Ovary (tissue), 9 donors: ENCODE results near the gene AP1G2. TPM values are rescaled to one million over a fixed set of nuclear protein-coding genes. Genes with fewer than 3 reads are reported as not detected.
A peak's percentile ranks its signal among the peaks of the same experiment; 100 is the strongest.

Experiments used
- DNase-seq, 5 donors: peaks; one replicate each; pipeline ENCODE4 v3.0.0-alpha.2; 2019 to 2020
- H3K27ac ChIP-seq, 2 donors: fragments of 200-600 bp; one replicate each; pipeline versions ENCODE4 v1.5.1 to v1.8.0; 2019 to 2022
- H3K27me3 ChIP-seq: fragments of 200-600 bp; one replicate; pipeline ENCODE4 v1.8.0; 2022
- H3K36me3 ChIP-seq: fragments of 200-600 bp; sonication (generic); one replicate; pipeline ENCODE4 v1.5.1; 2019
- H3K4me1 ChIP-seq: one replicate; pipeline ENCODE4 v1.8.1; 2013; ENCODE audit warnings: mild to moderate bottlenecking, moderate library complexity; ENCODE audit not compliant: insufficient read depth
- H3K4me3 ChIP-seq: fragments of 200-600 bp; sonication (generic); one replicate; pipeline ENCODE4 v1.5.1; 2017
- H3K9me3 ChIP-seq, 2 donors: fragments of 200-600 bp in 1 of 2; sonication (generic) in 1 of 2; one replicate each; pipeline versions ENCODE4 v1.5.1 to v1.8.1; 2013 to 2019; ENCODE audit warnings: mild to moderate bottlenecking in 1 of 2, moderate library complexity in 1 of 2
- CTCF ChIP-seq, 3 donors: fragments of 450-650 bp in 2 of 3; fragments of 200-600 bp in 1 of 3; IDR thresholded peaks; one replicate each; pipeline versions ENCODE4 v1.5.1 to v1.8.0; 2016 to 2022; ENCODE audit warnings: antibody characterized with exemption in 3 of 3, mild to moderate bottlenecking in 1 of 3
- EP300 ChIP-seq: sonication (generic); formaldehyde crosslinking; IDR thresholded peaks from one replicate; pipeline ENCODE4 v1.6.1; 2017; ENCODE audit warnings: antibody characterized with exemption
- POLR2A ChIP-seq: fragments of 450-650 bp; IDR thresholded peaks from one replicate; pipeline ENCODE4 v1.6.1; 2017; ENCODE audit warnings: antibody characterized with exemption, mild to moderate bottlenecking, moderate library complexity
- WGBS, 3 donors: extraction: QIAGEN DNeasy Blood & Tissue Kit in 1 of 3; methylation state at CpG; one replicate each; pipeline versions ENCODE4 v1.1.5 to v1.1.7; 2013 to 2017; 5-methylcytosine and 5-hydroxymethylcytosine counted together
- intact Hi-C, 4 donors: fragments of 100-400 bp; cut with DNase I; formaldehyde crosslinking; loops; one replicate each; pipeline versions ENCODE4 v1.11.0 to v1.15.1; 2022 to 2023
- polyA plus RNA-seq, 2 donors: library from polyadenylated mRNA; stranded (reverse); fragments of 200-250 nt in 1 of 2; fragments of 350-450 nt in 1 of 2; fragmentation: Illumina TruSeq in 1 of 2; extraction: RNeasy Lipid Tissue Mini Kit (QIAGEN cat#74804) in 1 of 2; gene quantifications; one replicate each; pipeline ENCODE4 v1.2.3, GENCODE V29; 2013 to 2014
- total RNA-seq, 7 donors: library from RNA; depleted of rRNA in 2 of 7; stranded (reverse); fragments of >200 nt in 2 of 7; fragmentation: NEBNext Ultra II Directional in 3 of 7; extraction: Animal tissue kit (Norgen Biotek cat#: 25700) in 3 of 7; gene quantifications; one replicate each; pipeline versions ENCODE4 v1.1.0 to v1.2.4, GENCODE V29; 2016 to 2023
- donor health status: DM: no; HTN: no; CAD: no; lungs with moderate emphysema.
- donor health status: DM: no; HTN: no; CAD: no.
- donor health status: Bipolar disorder and iron deficiency.
- donor health status: DM: yes; HTN: yes; CAD: no.
- donor health status: DM: no; HTN: no; CAD: no.
- donor health status: DM: yes; HTN: yes; CAD: no.

AP1G2 gene
- total and polyA plus RNA-seq, 9 donors: 32.0 to 129 (median 87.6) TPM

GRCh38 chr14:23568600-23569331, 1.2 kb upstream of the AP1G2 start:
- TF ChIP-seq EP300 (no peak), CTCF (IDR thresholded peaks at IDR 0.05) (no peak), POLR2A (no peak)
- Histone ChIP-seq H3K4me1 (no peaks in the 10 kb centered on the region), H3K36me3 (no peaks in the 10 kb centered on the region), H3K4me3 (no peak overlapping the region), H3K27me3 (no peaks in the 10 kb centered on the region), H3K27ac (peak overlapping the region; percentile 75 to 81), H3K9me3 (no peaks in the 10 kb centered on the region)
- 44 to 53% (median 47%) methylated on average over 6 of the region's 6 CpGs for WGBS, 3 donors
- DNase-seq: peak in 3 of 5 donors; percentile 48 to 53 (median 50)
- intact Hi-C loops: loop anchor here in 1 of 4 donors (10.0 kb wide), 1 partner anchor 244 kb away; the partner anchor contains the start of gene PABPN1

GRCh38 chr14:23568021-23568599, 519 bp upstream of the AP1G2 start:
- DNase-seq: peak in 2 of 5 donors; percentile 33 to 41
- Histone ChIP-seq H3K27me3 (no peaks in the 10 kb centered on the region), H3K9me3 (no peaks in the 10 kb centered on the region), H3K4me3 (peak overlapping the region; percentile 73), H3K36me3 (no peaks in the 10 kb centered on the region), H3K27ac (peak overlapping the region; percentile 75 to 81), H3K4me1 (no peaks in the 10 kb centered on the region)
- intact Hi-C loops: loop anchor here in 1 of 4 donors (10.0 kb wide), 1 partner anchor 243 kb away; the partner anchor contains the start of gene PABPN1
- 49 to 70% (median 62%) methylated on average over 2 of the region's 2 CpGs for WGBS, 3 donors
- no peak for TF ChIP-seq EP300
- TF ChIP-seq POLR2A: no peak
- no peak for TF ChIP-seq CTCF (IDR thresholded peaks at IDR 0.05)

- Histone ChIP-seq H3K27me3 (no peaks in the 10 kb centered on the region), H3K27ac (peak overlapping the region; percentile 75 to 81), H3K36me3 (no peaks in the 10 kb centered on the region), H3K9me3 (no peaks in the 10 kb centered on the region), H3K4me1 (no peaks in the 10 kb centered on the region), H3K4me3 (peak overlapping the region; percentile 73)
- TF ChIP-seq EP300 (no peak), CTCF (IDR thresholded peaks at IDR 0.05) (no peak), POLR2A (no peak)
- no peak for DNase-seq
- intact Hi-C loops: loop anchor here in 1 of 4 donors (10.0 kb wide), 1 partner anchor 242 kb away; the partner anchor contains the start of gene PABPN1
- 4 to 9% (median 6%) methylated on average over 5 of the region's 5 CpGs for WGBS, 3 donors
These were observed 809 bp downstream of the AP1G2 start for GRCh38 chr14:23566778-23567185.

GRCh38 chr14:23566112-23566777, 1.3 kb downstream of the AP1G2 start:
- TF ChIP-seq EP300 (no peak), CTCF (IDR thresholded peaks at IDR 0.05) (no peak), POLR2A (no peak)
- Histone ChIP-seq H3K9me3 (no peaks in the 10 kb centered on the region), H3K4me3 (peak overlapping the region; percentile 73), H3K36me3 (no peaks in the 10 kb centered on the region), H3K27me3 (no peaks in the 10 kb centered on the region), H3K4me1 (no peaks in the 10 kb centered on the region), H3K27ac (peak overlapping the region in 1 of 2 donors; percentile 81)
- DNase-seq: peak in 3 of 5 donors; percentile 36 to 41 (median 41)
- 77 to 86% (median 83%) methylated on average over 10 of the region's 10 CpGs for WGBS, 3 donors
- intact Hi-C loops: loop anchor here in 1 of 4 donors (10.0 kb wide), 1 partner anchor 241 kb away; the partner anchor contains the start of gene PABPN1
